HG02642 (cell line): ENCODE results near the gene CHTF8.
"Not testable (repeated sequence)": the region's sequence is repeated elsewhere in the genome, so short reads cannot be mapped to it uniquely, and the experiment has no call there.

ENCODE experiments used
- ATAC-seq: cut with Tn5 transposase; IDR thresholded peaks from one replicate; pipeline ENCODE4 v1.9.1; 2021; ENCODE audit warnings: mild to moderate bottlenecking; ENCODE audit not compliant: unreplicated experiment, poor library complexity

The CHTF8 gene

GRCh38 chr16:69141014-69141413, 8.6 kb upstream of the CHTF8 start:
- ATAC-seq: no peak

DNA sequence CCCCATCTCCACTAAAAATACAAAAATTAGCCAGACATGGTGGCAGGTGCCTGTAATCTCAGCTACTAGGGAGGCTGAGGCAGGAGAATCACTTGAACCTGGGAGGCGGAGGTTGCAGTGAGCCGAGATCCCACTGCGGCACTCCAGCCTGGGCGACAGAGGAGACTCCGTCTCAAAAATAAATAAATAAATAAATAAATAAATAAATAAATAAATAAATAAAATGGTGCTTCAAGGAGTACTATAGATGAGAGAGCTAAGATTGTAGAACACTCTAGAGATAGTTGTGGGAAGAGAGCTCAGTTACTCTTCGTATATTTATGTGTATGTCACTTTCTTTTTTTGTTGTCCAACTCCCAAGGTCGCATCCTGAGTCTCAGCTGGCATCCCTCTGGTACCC, 7.1 kb upstream of the CHTF8 start:
- not testable (repeated sequence) for ATAC-seq

DNA sequence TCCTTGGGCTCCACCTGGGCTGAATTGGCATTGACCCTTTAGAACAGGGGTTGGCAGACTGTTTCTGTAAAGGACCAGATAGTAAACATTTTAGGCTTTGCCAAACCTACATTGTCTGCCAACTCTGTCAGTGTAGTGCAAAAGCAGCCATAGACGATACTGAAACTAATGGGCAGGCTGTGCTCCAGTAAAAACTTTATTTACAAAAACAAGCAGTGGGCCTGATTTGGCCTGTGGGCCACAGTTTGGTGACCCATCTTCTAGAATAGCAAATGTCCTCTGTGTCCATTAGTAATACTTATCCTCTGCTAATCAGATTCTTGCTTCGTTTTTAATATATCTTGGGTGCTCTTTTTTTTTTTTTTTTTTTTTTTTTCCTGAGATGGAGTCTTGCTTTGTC, 6.2 kb upstream of the CHTF8 start:
- no peak for ATAC-seq

GRCh38 chr16:69133373-69133954, 1.1 kb upstream of the CHTF8 start:
- ATAC-seq: no peak

GRCh38 chr16:69131839-69132423, 457 bp downstream of the CHTF8 start:
- ATAC-seq: peak; percentile 50

- ATAC-seq: no peak
Observed at GRCh38 chr16:69131167-69131838, 1.1 kb downstream of the CHTF8 start.

GRCh38 chr16:69130461-69130860, 1.9 kb downstream of the CHTF8 start:
- no peak for ATAC-seq

GRCh38 chr16:69127966-69128510, 4.3 kb downstream of the CHTF8 start:
- ATAC-seq: no peak

DNA sequence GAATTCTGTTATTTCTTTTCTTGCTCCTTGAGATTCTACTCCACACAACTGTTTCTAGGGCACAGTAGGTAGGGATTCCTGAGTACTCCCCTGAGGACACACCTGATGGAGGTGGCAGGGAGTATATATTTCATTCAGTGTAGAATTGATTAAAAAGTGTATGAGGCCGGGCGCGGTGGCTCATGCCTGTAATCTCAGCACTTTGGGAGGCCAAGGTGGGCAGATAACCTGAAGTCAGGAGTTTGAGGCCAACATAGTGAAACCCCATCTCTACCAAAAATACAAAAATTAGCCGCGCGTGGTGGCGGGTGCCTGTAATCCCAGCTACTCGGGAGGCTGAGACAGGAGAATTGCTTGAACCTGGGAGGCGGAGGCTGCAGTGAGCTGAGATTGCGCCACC, 5.6 kb downstream of the CHTF8 start:
- not testable (repeated sequence) for ATAC-seq

GRCh38 chr16:69126221-69126620, 6.2 kb downstream of the CHTF8 start:
- no peak for ATAC-seq

GRCh38 chr16:69124961-69125360, 7.4 kb downstream of the CHTF8 start:
- not testable (repeated sequence) for ATAC-seq

- not testable (repeated sequence) for ATAC-seq
Observed at GRCh38 chr16:69124406-69124805, 8.0 kb downstream of the CHTF8 start.

GRCh38 chr16:69123910-69124309, 8.5 kb downstream of the CHTF8 start:
- ATAC-seq: no peak

DNA sequence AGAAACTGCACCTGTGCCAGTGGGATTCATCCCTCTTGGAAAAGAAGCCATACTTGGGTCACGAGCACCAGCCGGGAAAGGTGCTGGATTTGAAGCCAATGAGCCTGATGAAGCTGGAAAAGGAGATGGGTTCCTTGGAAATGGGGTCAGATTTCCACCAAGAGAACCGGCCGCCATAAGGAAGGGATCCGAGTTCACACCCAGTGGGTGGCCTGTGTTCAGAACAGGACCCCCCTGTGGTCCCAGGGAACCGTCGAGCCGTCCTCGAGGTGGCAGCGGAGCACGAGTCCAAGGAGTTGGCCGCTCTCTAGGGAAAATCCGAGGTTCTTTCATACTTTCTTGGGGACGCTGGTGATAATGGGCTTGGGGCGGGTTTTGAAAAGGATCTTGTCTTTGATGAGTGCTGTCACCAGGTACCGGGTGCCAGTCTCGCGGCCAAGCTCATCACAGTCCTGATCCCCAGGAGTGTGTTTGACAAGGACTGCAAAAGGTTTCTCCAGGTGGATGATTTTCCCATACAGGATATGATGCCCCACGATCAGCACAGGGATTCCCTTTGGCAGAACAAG, 12.2 kb downstream of the CHTF8 start:
- no peak for ATAC-seq

- ATAC-seq: no peak
Observed at GRCh38 chr16:69119536-69119935, 12.9 kb downstream of the CHTF8 start.

DNA sequence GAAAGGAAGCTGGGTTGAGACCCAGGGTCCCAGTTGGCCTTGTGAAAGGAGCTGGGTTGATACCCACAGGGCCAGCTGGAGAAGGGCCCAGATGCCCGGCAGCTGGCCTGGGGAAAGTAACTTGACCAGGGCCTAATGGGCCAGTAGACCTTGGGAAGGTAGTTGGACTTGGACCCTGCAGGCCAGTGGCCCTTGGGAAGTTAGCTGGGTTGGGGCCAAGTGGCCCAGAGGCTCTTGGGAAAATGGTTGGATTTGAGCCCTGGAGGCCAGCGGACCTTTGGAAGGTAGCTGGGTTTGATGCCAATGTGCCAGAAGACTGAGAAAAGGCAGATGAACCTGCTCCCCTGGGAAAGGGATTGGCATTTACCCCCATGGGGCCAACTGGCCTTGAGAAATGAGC, 13.4 kb downstream of the CHTF8 start:
- ATAC-seq: no peak

DNA sequence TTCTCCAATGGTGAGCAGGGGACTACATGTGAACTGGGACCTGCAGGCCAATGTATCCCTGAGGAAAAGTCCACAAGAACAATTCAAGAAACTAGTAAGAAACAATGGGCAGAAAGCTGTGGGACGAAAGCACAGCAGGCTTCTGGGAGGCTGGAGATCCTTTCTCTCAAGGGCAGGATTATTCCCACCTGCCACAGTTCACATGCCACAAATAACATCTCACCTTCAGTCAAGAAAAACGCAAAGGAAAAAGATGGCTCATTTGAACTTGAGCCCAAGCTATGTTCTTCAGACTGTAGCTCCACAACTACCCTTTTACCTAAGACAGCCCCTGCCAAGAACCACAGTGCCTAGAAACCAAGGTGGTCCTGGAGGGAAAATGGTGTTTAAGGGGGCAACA, 13.9 kb downstream of the CHTF8 start:
- no peak for ATAC-seq

DNA sequence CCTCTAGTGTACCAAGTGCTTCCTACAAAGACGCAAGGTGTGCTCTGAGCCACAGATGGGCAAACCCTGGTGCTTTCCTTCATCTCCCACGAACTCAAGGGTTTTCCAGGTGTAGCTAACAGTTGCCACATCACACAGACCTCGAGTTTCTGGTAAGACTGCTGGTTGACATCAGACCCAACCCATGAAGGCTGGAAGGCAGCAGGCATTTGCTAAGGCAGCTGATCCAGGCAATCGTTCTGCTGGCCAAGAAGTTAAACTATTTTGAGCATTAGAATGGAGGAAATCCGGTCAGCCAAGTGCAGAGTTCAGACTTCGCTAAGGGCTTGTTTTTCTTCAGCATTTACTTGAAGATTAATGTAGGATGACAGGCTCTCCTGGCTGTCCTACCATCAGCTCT, 15.5 kb downstream of the CHTF8 start:
- no peak for ATAC-seq

DNA sequence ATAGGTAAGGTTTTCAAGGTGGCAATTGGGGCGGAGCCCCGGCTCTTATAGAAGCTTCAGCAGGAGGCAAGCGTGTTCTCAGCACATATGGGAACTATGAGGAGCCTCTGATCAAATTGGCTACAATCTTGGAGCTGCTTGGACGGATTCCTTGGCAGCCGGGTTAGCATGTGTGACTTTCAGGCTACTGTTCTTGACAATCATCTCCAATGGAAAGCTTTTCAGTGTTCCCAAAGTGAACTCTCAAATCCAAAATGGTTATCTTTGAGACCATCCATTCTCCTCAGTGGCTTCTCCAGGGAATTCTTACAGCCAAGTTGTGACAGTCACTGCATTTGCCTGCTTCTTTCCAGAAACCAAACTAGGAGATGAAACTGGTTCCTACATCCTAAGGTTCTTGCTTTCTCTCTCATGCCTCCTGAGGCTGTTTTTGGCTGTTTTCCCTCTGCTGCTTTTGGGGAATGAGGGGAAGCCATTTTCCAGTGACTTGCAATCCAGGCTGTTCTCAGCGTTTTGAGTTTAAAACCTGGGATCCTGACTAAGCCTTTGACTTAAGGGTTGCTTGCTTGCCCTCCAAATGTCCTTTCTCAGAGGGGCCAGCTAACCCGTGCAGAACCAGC, 16.0 kb downstream of the CHTF8 start:
- ATAC-seq: no peak

DNA sequence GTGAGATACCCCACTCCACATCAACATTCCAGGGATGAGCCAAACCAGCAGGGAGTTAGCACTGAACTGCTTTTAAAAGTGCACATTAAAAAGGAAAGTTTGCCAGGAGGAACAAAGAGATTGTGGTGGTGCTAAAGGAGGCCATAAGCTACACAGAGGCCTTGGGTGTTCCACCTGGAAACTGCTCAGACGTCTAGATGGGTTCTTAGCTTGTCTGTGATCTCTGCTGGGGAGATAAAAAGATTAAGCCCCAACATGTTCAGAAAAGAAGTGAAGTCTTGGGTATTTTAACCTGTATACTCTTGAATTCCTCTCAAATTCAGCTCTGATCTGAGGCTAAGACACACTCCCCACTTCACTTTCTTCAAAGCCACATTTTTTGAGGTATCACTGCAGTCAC, 16.6 kb downstream of the CHTF8 start:
- no peak for ATAC-seq

- ATAC-seq: no peak
Observed at GRCh38 chr16:69115361-69115760, 17.0 kb downstream of the CHTF8 start.
